ENCODE results near the gene NUDT21.
"Not testable (repeated sequence)": the region's sequence is repeated elsewhere in the genome, so short reads cannot be mapped to it uniquely, and the experiment has no call there.

Gene NUDT21

DNA sequence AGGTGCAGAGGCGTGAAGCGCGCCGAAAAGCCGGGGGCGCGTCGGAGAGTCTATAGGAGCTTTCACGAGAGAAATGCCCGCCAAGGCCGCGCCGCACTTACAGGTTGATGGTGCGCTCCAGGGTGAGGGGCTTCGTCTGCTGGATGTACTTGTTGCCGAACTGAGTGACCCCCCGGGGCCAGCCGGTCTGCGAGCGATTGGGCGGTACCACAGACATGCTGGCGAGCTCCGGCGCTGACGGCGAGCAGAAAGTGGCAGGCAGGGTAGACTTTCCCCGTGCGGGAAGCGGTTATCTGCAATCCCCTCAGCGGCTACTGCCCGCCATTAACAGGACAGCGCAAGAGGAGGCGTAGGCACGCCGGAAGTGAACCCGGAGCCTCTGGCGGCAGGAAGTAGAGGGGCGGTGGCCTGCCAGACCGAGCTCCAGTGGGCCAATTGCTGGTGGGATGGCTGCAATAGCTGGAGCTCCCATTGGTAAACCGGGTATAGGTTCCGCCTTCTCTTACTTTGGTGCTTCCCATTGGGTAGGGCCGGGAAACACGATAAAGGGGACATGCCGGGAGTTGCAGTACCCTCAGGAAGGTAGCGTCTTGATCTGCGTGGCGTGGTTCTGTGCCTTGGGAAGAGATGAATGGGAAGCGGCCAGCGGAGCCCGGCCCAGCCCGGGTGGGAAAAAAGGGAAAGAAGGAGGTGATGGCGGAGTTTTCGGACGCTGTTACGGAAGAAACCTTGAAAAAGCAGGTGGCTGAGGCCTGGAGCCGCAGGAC is at the start of gene NUDT21, which contains the start of gene OGFOD1:
Gene NUDT21, minus strand, starts transcription at position 347 of the 767 bp plus-strand sequence. Its CDS starts 130 bp downstream, at position 217.
Gene OGFOD1, plus strand, starts transcription at position 569 of the 767 bp plus-strand sequence. Its CDS starts 59 bp downstream, at position 628.
- peak; percentile 96 for DNase-seq (ENCODE audit: low spot score)

DNA sequence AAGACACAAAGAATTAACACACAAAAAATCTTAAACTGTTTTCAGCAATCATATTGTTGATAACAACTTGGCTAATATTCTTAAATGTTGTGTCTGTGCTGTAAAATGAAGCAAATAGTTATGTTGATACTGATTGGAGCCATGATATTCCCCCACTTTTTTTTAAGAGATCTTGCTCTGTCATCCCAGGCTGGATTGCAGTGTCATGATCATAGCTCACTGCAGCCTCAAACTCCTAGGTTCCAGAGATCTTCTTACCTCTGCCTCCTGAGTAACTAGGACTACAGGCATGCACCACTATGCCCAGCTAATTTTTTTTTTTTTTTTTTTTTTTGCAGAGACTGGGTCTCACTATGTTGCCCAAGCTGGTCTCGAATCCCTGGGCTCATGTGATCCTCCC is 42.7 kb upstream of the NUDT21 start:
- no peak for DNase-seq (ENCODE audit: low spot score)

DNA sequence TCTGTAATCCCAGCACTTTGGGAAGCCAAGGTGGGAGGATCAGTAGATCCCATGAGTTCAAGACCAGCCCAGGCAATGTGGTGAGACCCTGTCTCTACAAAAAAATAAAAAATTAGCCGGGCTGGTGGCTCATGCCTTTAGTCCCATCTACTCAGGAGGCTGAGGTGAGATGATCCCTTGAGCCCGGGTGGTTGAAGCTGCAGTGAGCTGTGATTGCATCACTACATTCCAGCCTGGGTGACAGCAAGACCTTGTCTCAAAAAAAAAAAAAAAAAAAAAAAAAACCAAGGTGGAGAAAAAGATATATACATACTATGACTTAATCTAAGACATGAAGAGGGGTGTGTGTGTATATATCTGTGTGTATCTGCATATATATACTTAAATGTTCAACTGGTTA is 42.0 kb upstream of the NUDT21 start:
- DNase-seq (ENCODE audit: low spot score), result no peak

DNA sequence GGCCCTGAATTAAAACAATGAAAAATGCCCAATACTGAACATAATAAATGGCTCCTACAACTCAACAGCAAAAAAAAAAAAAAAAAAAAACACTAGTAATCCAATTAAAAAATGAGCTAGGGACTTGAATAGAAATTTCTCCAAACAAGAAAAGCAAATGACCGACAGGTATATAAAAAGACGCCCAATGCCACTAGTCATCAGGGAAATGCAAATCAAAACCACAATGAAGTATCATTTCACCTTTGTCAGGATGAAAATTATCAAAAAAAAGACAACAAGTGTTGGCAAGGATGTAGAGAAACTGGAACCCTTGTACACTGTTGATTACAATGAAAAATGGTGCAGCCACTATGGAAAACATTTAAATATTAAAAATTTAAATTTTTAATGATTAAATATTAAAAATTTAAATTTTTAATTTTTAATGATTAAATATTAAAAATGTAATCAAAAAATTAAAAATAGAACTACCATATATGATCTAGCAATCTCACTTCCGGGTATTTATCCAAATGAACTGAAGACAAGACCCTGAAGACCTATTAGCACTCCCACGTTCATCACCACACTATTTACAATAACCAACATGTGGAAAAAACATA is 40.6 kb upstream of the NUDT21 start:
- DNase-seq (ENCODE audit: low spot score), result no peak

DNA sequence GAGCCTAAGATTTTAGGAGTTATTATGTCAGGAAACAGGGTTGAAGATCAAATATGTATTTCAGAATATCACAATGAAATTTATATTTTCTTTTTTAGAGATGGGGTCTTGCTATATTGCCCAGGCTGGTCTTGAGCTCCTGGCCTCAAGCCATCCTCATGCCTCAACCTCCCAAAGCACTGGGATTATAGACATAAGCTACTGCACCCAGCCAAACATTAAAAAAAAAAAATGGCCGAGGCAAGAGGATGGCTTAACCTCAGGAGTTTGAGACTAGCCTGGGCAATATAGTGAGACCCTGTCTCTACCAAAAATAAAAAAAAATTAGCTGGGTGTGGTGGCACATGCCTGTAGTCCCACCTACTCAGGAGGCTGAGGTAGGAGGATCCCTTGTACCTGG is 37.7 kb upstream of the NUDT21 start:
- not testable (repeated sequence) for DNase-seq (ENCODE audit: low spot score)

DNA sequence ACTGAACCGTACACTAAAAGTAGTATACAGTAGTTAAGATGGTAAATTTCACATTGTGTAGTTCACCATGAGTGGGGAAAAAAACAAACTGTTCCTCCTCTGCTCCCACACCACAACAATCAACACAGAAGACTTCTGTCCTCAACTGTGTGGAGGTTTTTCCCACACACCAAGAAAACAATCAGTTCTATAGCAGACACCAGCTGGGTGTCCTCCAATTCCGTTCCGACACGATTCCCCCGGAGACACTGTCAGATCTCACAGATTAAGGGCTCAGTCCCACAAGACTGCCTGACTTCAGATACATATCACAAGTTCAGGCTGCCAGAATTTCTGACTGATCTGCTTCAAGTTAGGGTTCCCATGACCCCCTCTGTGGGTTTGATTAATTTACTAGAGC is 36.9 kb upstream of the NUDT21 start:
- no peak for DNase-seq (ENCODE audit: low spot score)

DNA sequence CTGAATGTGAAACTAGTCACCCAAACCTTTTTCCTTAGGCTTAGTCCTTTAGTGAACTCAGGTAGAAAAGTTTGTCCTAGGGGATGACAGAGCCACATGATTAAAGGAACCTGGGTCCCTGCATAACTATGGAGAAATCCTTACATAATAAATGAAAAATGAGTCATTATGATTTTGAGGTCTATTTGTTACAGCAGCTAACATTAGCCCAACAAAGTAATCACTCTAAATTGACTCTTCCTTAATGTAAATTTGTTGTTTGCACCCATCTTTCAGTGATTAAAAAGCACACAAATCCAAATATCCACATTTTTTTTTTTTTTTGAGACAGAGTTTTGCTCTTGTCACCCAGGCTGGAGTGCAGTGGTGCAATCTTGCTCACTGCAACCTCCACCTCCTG is 32.3 kb upstream of the NUDT21 start:
- no peak for DNase-seq (ENCODE audit: low spot score)

DNA sequence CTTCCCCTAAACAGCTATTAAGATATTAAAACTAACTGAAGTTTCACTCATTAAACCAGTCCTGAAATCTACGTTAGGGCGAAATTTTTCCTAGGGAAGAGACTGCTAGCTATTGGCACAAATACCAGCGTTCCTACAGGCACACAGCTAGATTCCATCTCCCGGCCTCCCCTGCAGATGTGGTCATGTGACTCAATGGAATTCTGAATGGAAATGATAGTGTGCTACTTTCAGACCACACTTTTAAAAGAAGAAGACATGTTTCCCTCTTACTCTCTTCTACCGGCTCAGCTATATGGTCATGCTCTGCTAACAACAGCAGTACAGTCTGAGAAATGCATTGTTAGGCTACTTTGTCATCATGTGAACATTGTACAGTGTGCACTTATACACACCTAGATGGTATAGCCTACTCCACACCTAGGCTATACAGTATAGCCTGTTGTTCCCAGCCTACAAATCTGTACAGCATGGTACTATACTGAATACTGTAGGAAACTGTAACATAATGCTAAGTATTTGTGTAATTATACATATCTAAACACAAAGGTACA is 31.6 kb upstream of the NUDT21 start:
- DNase-seq (ENCODE audit: low spot score), result no peak

DNA sequence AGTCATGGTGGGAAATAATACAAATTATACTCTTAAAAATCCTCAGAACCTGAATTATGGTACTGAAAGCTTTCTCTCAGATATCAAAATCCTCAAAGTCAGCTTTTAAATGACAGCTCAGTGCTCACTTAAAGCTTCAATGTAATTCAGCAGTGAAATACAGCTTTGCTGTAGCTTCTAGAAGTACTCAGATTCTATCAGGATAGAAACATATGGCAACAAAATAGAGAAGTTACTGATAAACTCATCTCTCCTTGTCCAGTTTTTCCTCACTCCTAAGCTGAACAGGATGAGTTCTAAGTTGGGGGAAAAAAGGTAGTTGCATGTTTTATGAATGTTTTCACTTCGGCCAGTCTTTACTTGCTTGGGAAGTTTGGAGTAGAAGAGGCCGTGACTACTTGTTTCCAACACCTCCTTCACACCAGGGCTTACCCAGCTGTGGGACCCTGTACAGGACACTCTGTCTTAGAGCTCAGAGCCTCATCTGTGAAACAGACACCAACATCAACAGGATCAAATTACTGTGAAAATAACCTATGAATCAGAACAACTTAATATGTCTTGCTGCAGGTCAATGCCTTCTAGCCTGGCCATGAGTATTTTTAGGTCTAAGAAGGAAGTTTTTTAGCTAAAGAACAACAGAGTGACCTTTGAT is 30.5 kb upstream of the NUDT21 start:
- no peak for DNase-seq (ENCODE audit: low spot score)

DNA sequence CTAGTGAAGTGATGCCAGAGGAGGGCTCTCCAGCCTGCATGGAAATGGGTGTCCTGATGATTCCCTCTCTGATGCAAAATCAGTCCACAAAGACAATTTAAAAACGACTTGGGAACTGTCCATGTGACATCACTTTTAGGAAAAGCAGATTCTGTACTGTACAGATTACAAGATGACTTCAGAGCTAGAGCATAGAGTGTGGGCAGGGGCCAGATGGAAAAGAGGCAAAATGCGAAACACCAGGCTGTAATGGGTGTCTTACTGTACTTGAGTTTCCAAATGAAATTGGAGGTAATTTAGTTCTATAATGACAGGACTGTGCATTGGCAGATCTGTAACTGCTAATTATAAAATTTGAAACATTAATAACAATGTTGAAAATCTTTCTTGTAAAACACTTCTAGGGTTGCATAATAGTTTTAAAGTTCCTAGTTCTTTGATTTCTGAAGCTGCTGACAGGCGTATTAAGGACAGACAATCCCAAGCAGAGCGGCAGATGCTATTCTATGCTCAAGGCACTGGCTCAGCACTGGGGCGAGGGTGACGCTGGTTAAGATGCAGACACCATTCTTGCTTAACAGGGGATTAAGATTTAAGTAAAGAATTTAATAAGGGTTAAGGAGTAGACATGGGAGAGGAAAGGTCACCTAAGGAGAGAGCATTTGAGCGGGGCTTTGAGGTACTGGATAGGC is 29.8 kb upstream of the NUDT21 start:
- DNase-seq (ENCODE audit: low spot score), result no peak

DNA sequence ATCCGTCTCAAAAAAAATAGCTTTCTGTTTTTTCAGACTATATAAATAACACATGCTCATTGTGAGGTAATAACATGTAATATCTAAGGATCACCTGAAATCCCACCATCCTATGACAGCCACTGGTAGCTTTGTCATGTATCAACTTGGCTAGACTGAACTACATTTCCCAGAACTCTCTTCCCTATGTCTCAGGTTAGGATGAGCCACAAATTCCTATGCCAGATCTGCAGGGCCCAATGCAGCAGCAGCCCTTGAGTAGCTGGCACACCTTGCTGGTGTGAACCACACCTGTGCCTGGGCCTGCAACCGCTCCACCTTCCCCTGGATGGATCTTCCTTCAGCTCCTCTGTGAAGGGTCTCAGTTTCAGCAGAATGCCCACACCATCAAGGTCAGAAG is 28.3 kb upstream of the NUDT21 start:
- no peak for DNase-seq (ENCODE audit: low spot score)

DNA sequence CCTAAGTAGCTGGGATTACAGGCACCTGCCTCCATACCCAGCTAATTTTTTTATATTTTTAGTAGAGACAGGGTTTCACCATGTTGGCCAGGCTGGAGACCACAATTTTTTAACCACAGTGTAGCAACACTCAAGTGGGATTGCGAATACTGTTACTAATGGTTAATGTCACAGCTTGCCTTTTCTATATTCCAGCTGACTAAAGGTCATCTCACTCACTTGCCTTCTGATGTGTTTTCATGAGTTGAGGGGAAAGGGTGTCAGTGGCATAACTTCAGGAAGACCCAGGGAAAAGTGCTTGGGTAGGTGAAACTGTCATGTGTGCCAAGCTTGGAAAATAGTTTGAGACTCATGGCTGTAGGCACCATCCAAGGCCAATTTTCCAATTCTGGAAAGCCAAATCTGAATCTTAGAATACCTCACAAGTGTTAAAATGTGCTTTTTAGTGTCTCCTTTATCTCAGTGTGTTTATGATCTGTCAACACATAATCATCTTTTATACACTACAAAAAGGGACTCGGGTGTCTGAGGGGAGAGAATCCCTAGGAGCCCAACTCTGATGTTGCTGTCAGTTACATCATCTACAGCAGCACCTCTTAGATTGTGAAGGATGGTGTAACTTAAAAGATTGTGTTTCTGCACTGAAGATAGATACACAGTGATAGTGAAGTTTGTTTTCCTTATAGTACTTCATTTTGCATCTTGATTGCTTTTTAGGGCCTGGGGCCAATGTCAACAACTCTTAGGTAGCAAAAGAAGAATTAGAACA is 27.3 kb upstream of the NUDT21 start:
- no peak for DNase-seq (ENCODE audit: low spot score)

DNA sequence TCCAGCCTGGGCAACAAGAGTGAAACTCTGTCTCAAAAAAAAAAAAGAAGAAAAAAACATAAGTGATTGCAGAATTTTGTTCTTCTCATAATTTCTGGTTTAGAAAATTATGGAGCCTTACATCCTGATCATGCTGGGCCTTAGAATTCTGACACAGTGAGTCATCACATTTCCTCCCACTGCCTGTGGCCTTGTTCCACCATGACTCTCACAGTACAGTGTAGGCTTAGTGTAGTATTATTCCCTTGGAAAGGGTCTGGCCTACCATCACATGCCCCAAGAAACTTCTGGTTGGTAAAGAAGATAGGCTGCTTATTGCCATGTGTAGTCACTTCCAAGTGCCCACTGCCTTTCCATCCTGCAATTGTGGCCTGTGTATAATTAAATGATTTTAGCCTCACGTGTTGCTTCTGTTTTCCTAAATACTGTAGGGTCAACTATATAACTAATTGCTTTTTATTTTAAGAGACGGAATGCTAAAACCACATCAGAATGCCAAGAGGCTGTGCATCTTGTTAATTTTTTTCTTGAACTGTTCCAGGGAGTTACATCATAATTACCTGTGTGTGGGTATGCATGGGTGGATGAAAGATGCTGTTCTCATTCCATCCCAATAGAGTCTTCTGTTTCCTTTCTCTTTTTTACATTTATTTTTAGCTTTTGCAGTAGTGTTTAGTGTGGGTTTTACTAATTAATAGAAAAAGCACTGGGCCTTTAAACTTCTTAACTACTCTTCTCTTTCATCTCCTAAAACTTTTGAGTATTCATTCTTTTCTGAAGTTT is 26.2 kb upstream of the NUDT21 start:
- no peak for DNase-seq (ENCODE audit: low spot score)

DNA sequence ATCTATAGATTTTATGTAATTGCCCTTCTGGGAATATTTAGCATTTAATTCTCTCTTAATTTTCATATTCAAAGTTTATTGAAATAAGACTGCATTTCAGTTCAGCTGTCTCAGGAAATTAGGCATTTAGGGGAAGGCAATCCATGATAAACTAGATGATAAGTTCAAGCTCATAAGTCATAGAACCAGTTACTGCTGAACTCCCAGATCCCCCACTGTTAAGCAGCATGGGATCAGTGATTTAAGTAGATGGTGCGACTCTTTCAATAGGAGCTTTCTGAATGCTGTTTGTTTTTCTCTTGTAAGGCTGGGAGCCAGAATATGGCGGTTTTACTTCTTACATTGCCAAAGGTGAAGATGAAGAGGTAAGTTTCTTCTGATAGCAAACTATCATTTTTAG is 24.1 kb upstream of the NUDT21 start:
- DNase-seq (ENCODE audit: low spot score), result no peak

DNA sequence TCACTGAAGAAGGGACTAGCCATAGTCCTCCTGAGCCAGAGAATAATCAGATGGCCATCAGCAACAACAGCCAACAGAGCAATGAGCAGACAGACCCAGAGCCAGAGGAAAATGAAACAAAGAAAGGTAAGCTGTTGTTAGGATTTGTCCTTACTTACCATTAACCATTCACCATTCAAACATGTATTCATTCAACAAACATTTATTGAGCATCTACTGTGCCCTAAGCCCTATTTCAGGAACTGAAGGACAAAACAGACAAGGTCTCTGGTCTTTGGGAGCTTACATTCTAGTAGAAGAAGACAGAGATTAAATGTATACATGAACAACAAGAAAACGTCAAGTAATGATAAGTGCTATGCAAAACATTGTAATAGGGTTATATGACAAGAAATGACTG is 19.5 kb upstream of the NUDT21 start:
- DNase-seq (ENCODE audit: low spot score), result no peak

DNA sequence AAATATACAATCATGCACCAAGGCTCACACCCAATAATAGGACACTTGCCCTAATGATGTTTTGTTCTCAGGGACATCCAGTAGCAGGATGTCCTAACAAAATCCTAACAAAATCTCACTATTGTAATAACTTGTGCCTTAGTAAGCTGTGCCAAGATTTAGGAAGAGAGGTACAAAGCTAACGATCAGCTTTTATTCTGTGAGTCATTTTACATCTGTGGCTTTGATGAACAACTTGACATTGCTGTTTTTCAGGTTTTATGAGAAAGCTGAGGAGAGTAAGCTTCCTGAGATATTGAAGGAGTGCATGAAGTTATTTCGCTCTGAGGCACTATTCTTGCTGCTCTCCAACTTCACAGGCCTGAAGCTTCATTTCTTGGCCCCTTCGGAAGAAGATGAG is 19.1 kb upstream of the NUDT21 start:
- DNase-seq (ENCODE audit: low spot score), result no peak

DNA sequence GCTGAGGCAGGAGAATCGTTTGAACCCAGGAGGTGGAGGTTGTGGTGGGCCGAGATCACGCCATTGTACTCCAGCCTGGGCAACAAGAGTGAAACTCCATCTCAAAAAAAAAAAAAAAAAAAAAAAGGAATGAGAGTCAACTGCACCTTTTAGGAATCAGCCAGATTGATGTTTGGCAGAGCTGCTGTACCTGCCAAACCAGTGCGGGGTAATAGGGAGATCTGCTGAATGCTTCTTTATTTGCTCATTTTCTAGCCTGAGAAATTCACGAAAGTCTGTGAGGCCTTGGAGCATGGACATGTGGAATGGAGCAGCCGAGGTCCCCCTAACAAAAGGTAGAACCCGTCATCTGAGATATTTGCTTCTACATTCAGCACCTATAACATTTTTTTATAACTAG is 18.6 kb upstream of the NUDT21 start:
- DNase-seq (ENCODE audit: low spot score), result no peak

DNA sequence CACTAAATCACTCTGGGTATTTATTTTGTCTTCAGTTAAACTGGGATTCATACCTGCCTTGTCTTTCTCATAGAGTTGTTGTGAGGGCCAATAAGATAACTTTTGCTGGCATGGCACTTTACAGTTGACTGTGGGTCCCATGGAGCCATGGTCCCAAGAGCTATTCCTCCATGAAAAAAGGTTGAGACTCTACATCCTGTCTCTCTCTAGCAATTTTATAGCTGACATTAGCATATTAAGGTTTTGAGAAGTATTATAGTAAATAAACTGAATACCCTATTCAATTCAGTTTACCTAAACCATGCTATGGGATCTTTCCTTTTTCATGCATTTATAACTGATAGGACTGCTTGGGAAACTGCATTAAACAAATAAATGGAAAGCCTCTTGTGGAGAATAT is 17.7 kb upstream of the NUDT21 start:
- no peak for DNase-seq (ENCODE audit: low spot score)

DNA sequence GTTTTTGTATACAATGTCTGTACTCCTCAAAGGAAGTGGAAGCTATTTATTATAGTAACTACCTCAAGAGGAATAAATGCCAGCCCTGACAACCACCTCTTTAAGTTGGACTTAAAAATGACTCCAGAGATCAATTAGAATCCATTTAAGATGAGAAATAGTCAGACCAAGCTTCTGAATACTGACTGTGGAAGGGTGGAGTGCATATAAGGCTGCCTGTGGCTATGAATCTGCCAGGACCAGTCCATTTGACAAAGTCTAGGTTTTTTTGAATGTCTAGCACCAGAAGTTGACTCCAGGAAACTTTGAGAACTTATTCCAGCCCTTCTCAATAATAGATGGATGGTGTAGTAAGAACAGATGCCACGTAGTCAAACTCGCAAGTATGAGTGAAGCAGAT is 15.2 kb upstream of the NUDT21 start:
- no peak for DNase-seq (ENCODE audit: low spot score)

DNA sequence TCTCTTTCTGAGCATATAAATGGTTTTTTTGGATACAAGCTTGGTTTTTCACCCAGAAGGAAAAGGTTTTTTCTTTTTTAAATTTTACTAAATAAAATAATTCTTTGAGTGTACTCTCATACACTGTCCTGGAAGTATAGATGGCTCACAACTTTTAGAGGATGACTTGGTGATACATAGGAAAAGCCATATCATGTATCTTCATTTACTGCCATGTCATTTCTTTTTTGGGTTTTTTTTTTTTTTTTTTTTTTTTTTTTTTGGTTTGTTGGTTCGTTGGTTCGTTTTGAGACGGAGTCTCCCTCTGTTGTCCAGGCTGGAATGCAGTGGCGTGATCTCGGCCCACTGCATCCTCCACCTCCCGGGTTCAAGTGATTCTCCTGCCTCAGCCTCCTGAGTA is 12.0 kb upstream of the NUDT21 start:
- DNase-seq (ENCODE audit: low spot score), result no peak
